HUES64 (cell line): ENCODE measurements around the gene ETHE1.

Experiments used
- H3K27ac ChIP-seq: 2 replicates; pipeline ENCODE4 v1.7.0; 2013; ENCODE audit warnings: low read depth, low read length, inconsistent platforms
- H3K27me3 ChIP-seq: 2 replicates; pipeline ENCODE4 v1.6.1; 2013; ENCODE audit warnings: mild to moderate bottlenecking, low read length; ENCODE audit not compliant: insufficient read depth
- H3K36me3 ChIP-seq: 2 replicates; pipeline ENCODE4 v1.6.1; 2013; ENCODE audit warnings: mild to moderate bottlenecking, low read length; ENCODE audit not compliant: insufficient read depth
- H3K4me1 ChIP-seq: 2 replicates; pipeline ENCODE4 v1.6.1; 2013; ENCODE audit warnings: mild to moderate bottlenecking, low read length, moderate library complexity; ENCODE audit not compliant: insufficient read depth
- H3K4me3 ChIP-seq: 2 replicates; pipeline ENCODE4 v1.5.1; 2013; ENCODE audit warnings: mild to moderate bottlenecking, low read length, moderate library complexity
- H3K9ac ChIP-seq: 2 replicates; pipeline ENCODE4 v1.6.1; 2013; ENCODE audit warnings: mild to moderate bottlenecking, low read depth, low read length
- H3K9me3 ChIP-seq: 2 replicates; pipeline ENCODE4 v1.6.1; 2013; ENCODE audit warnings: low read depth, low read length; ENCODE audit not compliant: insufficient read depth
- WGBS: fragments of 150-250, 120-280 bp; methylation state at CpG from one replicate; pipeline ENCODE4 v1.1.7; 2013; ENCODE audit warnings: missing lambda C conversion rate; 5-methylcytosine and 5-hydroxymethylcytosine counted together

ETHE1 gene

GRCh38 chr19:43470288-43470687 lies 56.7 kb downstream of the ETHE1 start:
- no peaks in the 10 kb centered on the region for H3K36me3 ChIP-seq
- H3K4me3 ChIP-seq = no peak overlapping the region
- H3K9me3 ChIP-seq = no peaks in the 10 kb centered on the region
- 71% methylated on average over 7 of the region's 10 CpGs for WGBS
- H3K27ac ChIP-seq = no peak overlapping the region
- no peaks in the 10 kb centered on the region for H3K4me1 ChIP-seq
- no peak overlapping the region for H3K9ac ChIP-seq
- peaks cover 10% of the 10 kb centered on the region for H3K27me3 ChIP-seq

- H3K4me3 ChIP-seq = no peak overlapping the region
- H3K9ac ChIP-seq = no peak overlapping the region
- no peaks in the 10 kb centered on the region for H3K36me3 ChIP-seq
- no peaks in the 10 kb centered on the region; the same call in 1 of the 2 replicates for H3K4me1 ChIP-seq
- 86% methylated on average over 1 of the region's 1 CpG for WGBS
- H3K27me3 ChIP-seq = peaks cover 20% of the 10 kb centered on the region
- no peaks in the 10 kb centered on the region for H3K9me3 ChIP-seq
- no peak overlapping the region for H3K27ac ChIP-seq
Measured at GRCh38 chr19:43469160-43469480, 57.9 kb downstream of the ETHE1 start.

GRCh38 chr19:43468354-43469159 lies 58.4 kb downstream of the ETHE1 start:
- no peaks in the 10 kb centered on the region for H3K36me3 ChIP-seq
- H3K27ac ChIP-seq = no peak overlapping the region
- WGBS = 94% methylated on average over 4 of the region's 4 CpGs
- no peaks in the 10 kb centered on the region for H3K9me3 ChIP-seq
- H3K4me3 ChIP-seq = no peak overlapping the region
- H3K4me1 ChIP-seq = no peaks in the 10 kb centered on the region; the same call in 1 of the 2 replicates
- H3K9ac ChIP-seq = no peak overlapping the region
- H3K27me3 ChIP-seq = peaks cover 20% of the 10 kb centered on the region

GRCh38 chr19:43467730-43468129 lies 59.3 kb downstream of the ETHE1 start:
- Histone ChIP-seq H3K9me3 (no peaks in the 10 kb centered on the region), H3K27ac (no peak overlapping the region), H3K27me3 (peaks cover 24% of the 10 kb centered on the region), H3K36me3 (no peaks in the 10 kb centered on the region), H3K4me3 (no peak overlapping the region), H3K4me1 (no peaks in the 10 kb centered on the region; the same call in 1 of the 2 replicates), H3K9ac (no peak overlapping the region)
- 88% methylated on average over 4 of the region's 4 CpGs for WGBS

- Histone ChIP-seq H3K9ac (no peak overlapping the region), H3K27ac (no peak overlapping the region), H3K4me1 (no peaks in the 10 kb centered on the region; the same call in 1 of the 2 replicates), H3K9me3 (no peaks in the 10 kb centered on the region), H3K4me3 (no peak overlapping the region), H3K27me3 (peaks cover 28% of the 10 kb centered on the region), H3K36me3 (no peaks in the 10 kb centered on the region)
- WGBS = 88% methylated on average over 6 of the region's 6 CpGs
Measured at GRCh38 chr19:43467276-43467675, 59.7 kb downstream of the ETHE1 start.

GRCh38 chr19:43466793-43467192 lies 60.2 kb downstream of the ETHE1 start:
- Histone ChIP-seq H3K4me1 (no peaks in the 10 kb centered on the region; the same call in 1 of the 2 replicates), H3K9me3 (no peaks in the 10 kb centered on the region), H3K9ac (no peak overlapping the region), H3K4me3 (no peak overlapping the region), H3K36me3 (no peaks in the 10 kb centered on the region), H3K27ac (no peak overlapping the region), H3K27me3 (peaks cover 33% of the 10 kb centered on the region)
- WGBS = 86% methylated on average over 1 of the region's 1 CpG

GRCh38 chr19:43465468-43466120 lies 61.4 kb downstream of the ETHE1 start, which contains the start of gene LYPD3:
LYPD3 (minus strand) TSS chr19:43465608; CDS start chr19:43465571, 37 bp downstream.
- Histone ChIP-seq H3K36me3 (no peaks in the 10 kb centered on the region), H3K27ac (no peak within 1 kb of the TSS), H3K9me3 (no peaks in the 10 kb centered on the region), H3K9ac (no peak within 1 kb of the TSS), H3K4me1 (no peaks in the 10 kb centered on the region; the same call in 1 of the 2 replicates), H3K4me3 (peak within 1 kb of the TSS; percentile 83), H3K27me3 (peaks cover 37% of the 10 kb centered on the region)
- 29% methylated on average over 24 of the region's 24 CpGs for WGBS

- peaks cover 37% of the 10 kb centered on the region for H3K27me3 ChIP-seq
Measured at GRCh38 chr19:43464134-43464775, 62.7 kb downstream of the ETHE1 start.

GRCh38 chr19:43463381-43464133 lies 63.4 kb downstream of the ETHE1 start:
- Histone ChIP-seq H3K27ac (peak overlapping the region; percentile 59; the same call in 1 of the 2 replicates), H3K27me3 (peaks cover 37% of the 10 kb centered on the region), H3K36me3 (no peaks in the 10 kb centered on the region), H3K9ac (peak overlapping the region; percentile 41; the same call in 1 of the 2 replicates), H3K9me3 (no peaks in the 10 kb centered on the region), H3K4me1 (no peaks in the 10 kb centered on the region; the same call in 1 of the 2 replicates), H3K4me3 (peak overlapping the region; percentile 83)
- under 1% methylated on average over 57 of the region's 57 CpGs for WGBS

More at GRCh38 chr19:43464134-43464775, 62.7 kb downstream of the ETHE1 start:
- Histone ChIP-seq H3K9ac (no peak overlapping the region), H3K4me1 (no peaks in the 10 kb centered on the region; the same call in 1 of the 2 replicates), H3K4me3 (peak overlapping the region; percentile 83), H3K9me3 (no peaks in the 10 kb centered on the region), H3K36me3 (no peaks in the 10 kb centered on the region), H3K27ac (no peak overlapping the region; the same call in 1 of the 2 replicates)
- WGBS = 17% methylated on average over 32 of the region's 33 CpGs

GRCh38 chr19:43462785-43463380 lies 64.1 kb downstream of the ETHE1 start:
- H3K4me1 ChIP-seq = no peaks in the 10 kb centered on the region; the same call in 1 of the 2 replicates
- 10% methylated on average over 33 of the region's 33 CpGs for WGBS
- H3K36me3 ChIP-seq = no peaks in the 10 kb centered on the region
- H3K27ac ChIP-seq = peak overlapping the region; percentile 59; the same call in 1 of the 2 replicates
- peaks cover 37% of the 10 kb centered on the region for H3K27me3 ChIP-seq
- no peaks in the 10 kb centered on the region for H3K9me3 ChIP-seq
- H3K9ac ChIP-seq = peak overlapping the region; percentile 58
- peak overlapping the region; percentile 83 for H3K4me3 ChIP-seq
